Sigmoid colon (tissue), 4 donors: Measurements from ENCODE around the gene SIN3A.

Experiments used
- CTCF ChIP-seq, 4 experiments: fragments of 450-650 bp in 3 of 4; fragments of 200-600 bp in 1 of 4; IDR thresholded peaks; one replicate each; pipeline ENCODE4 v1.5.1; 2016 to 2019; ENCODE audit warnings: antibody characterized with exemption in 4 of 4, mild to moderate bottlenecking in 3 of 4, moderate library complexity in 2 of 4
- EP300 ChIP-seq, 4 donors: sonication (generic); formaldehyde crosslinking; IDR thresholded peaks; one replicate each; pipeline ENCODE4 v1.6.1; 2017; ENCODE audit warnings: antibody characterized with exemption in 4 of 4
- POLR2A ChIP-seq, 2 donors: fragments of 450-650 bp; IDR thresholded peaks; one replicate each; pipeline ENCODE4 v1.6.1; 2016; ENCODE audit warnings: antibody characterized with exemption in 2 of 2, mild to moderate bottlenecking in 2 of 2, moderate library complexity in 2 of 2
- POLR2AphosphoS5 ChIP-seq, 4 donors: sonication (generic); formaldehyde crosslinking; IDR thresholded peaks; one replicate each; pipeline ENCODE4 v1.6.1; 2017; ENCODE audit warnings: antibody characterized with exemption in 4 of 4

GRCh38 chr15:75483961-75484360 lies 32.5 kb upstream of the SIN3A start:
- TF ChIP-seq POLR2A (IDR thresholded peaks at IDR 0.05) (no peak), CTCF (IDR thresholded peaks at IDR 0.05) (no peak), POLR2AphosphoS5 (IDR thresholded peaks at IDR 0.05) (no peak), EP300 (IDR thresholded peaks at IDR 0.05) (no peak)
